ENCODE measurements around the gene MAST2. TPM values are rescaled to one million over a fixed set of nuclear protein-coding genes. Genes with fewer than 3 reads are reported as not detected.
"Not testable (repeated sequence)": the region's sequence is repeated elsewhere in the genome, so short reads cannot be mapped to it uniquely, and the experiment has no call there.

MAST2 gene
- total RNA-seq, 1 donor from 2014 or later: 22.0 TPM

GRCh38 chr1:45957684-45958083, 154.3 kb downstream of the MAST2 start:
- intact Hi-C loops (cut with DNase I): no loop called here
- no peak for TF ChIP-seq CTCF (IDR thresholded peaks at IDR 0.05)
- ATAC-seq: no peak
- Histone ChIP-seq H3K36me3 (no peaks in the 10 kb centered on the region), H3K4me3 (no peak overlapping the region), H3K9me3 (no peaks in the 10 kb centered on the region), H3K4me1 (peaks cover 4% of the 10 kb centered on the region), H3K27me3 (no peaks in the 10 kb centered on the region), H3K27ac (no peak overlapping the region)
- DNase-seq: no peak

GRCh38 chr1:45958317-45958716, 154.9 kb downstream of the MAST2 start:
- H3K36me3 ChIP-seq: no peaks in the 10 kb centered on the region
- H3K9me3 ChIP-seq: no peaks in the 10 kb centered on the region
- H3K27me3 ChIP-seq: no peaks in the 10 kb centered on the region
- TF ChIP-seq CTCF (IDR thresholded peaks at IDR 0.05): no peak
- H3K4me3 ChIP-seq: no peak overlapping the region
- no peak for DNase-seq
- intact Hi-C loops (cut with DNase I): no loop called here
- no peak overlapping the region for H3K27ac ChIP-seq
- ATAC-seq: no peak
- peaks cover 4% of the 10 kb centered on the region for H3K4me1 ChIP-seq

- ATAC-seq (no peak), DNase-seq (no peak)
- intact Hi-C loops (cut with DNase I): no loop called here
- H3K4me3 ChIP-seq: no peak overlapping the region
- no peaks in the 10 kb centered on the region for H3K4me1 ChIP-seq
- H3K27ac ChIP-seq: no peak overlapping the region
- no peaks in the 10 kb centered on the region for H3K36me3 ChIP-seq
- H3K9me3 ChIP-seq: no peaks in the 10 kb centered on the region
- no peak for TF ChIP-seq CTCF (IDR thresholded peaks at IDR 0.05)
- H3K27me3 ChIP-seq: no peaks in the 10 kb centered on the region
Observed at GRCh38 chr1:45960930-45961715, 157.7 kb downstream of the MAST2 start.

- H3K9me3 ChIP-seq; ATAC-seq; H3K4me1 ChIP-seq; H3K4me3 ChIP-seq; DNase-seq; intact Hi-C loops (cut with DNase I); H3K27ac ChIP-seq; H3K27me3 ChIP-seq; H3K36me3 ChIP-seq: not testable (repeated sequence)
Observed at GRCh38 chr1:45961936-45962335, 158.5 kb downstream of the MAST2 start.

- Histone ChIP-seq H3K27me3 (no peaks in the 10 kb centered on the region), H3K36me3 (no peaks in the 10 kb centered on the region), H3K4me3 (no peak overlapping the region), H3K9me3 (no peaks in the 10 kb centered on the region), H3K27ac (no peak overlapping the region), H3K4me1 (no peaks in the 10 kb centered on the region)
- intact Hi-C loops (cut with DNase I): no loop called here
- DNase-seq: no peak
- no peak for TF ChIP-seq CTCF (IDR thresholded peaks at IDR 0.05)
- ATAC-seq: no peak
Observed at GRCh38 chr1:45968941-45969666, 165.7 kb downstream of the MAST2 start.

- no peaks in the 10 kb centered on the region for H3K36me3 ChIP-seq
- H3K4me3 ChIP-seq: no peak overlapping the region
- DNase-seq (no peak), ATAC-seq (no peak)
- H3K27ac ChIP-seq: no peak overlapping the region
- H3K9me3 ChIP-seq: no peaks in the 10 kb centered on the region
- no peaks in the 10 kb centered on the region for H3K27me3 ChIP-seq
- intact Hi-C loops (cut with DNase I): no loop called here
- TF ChIP-seq CTCF (IDR thresholded peaks at IDR 0.05): no peak
- no peaks in the 10 kb centered on the region for H3K4me1 ChIP-seq
Observed at GRCh38 chr1:45969866-45970265, 166.5 kb downstream of the MAST2 start.
